Stimulated activated CD4-positive, alpha-beta T cell treated with anti-CD3 and anti-CD28 coated beads, Interleukin-12 subunit alpha, Interleukin-12 subunit beta, amount 100 ng/mL, for 48 hours (primary cell): ENCODE measurements around the gene PBX1.
A peak's percentile ranks its signal among the peaks of the same experiment; 100 is the strongest.
"Not testable (repeated sequence)": the region's sequence is repeated elsewhere in the genome, so short reads cannot be mapped to it uniquely, and the experiment has no call there.

Experiments
- DNase-seq, 3 donors: peaks; one replicate each; pipeline ENCODE4 v3.0.0-alpha.2; 2020; ENCODE audit warnings: low read depth in 2 of 3, low spot score in 1 of 3

PBX1 gene

DNA sequence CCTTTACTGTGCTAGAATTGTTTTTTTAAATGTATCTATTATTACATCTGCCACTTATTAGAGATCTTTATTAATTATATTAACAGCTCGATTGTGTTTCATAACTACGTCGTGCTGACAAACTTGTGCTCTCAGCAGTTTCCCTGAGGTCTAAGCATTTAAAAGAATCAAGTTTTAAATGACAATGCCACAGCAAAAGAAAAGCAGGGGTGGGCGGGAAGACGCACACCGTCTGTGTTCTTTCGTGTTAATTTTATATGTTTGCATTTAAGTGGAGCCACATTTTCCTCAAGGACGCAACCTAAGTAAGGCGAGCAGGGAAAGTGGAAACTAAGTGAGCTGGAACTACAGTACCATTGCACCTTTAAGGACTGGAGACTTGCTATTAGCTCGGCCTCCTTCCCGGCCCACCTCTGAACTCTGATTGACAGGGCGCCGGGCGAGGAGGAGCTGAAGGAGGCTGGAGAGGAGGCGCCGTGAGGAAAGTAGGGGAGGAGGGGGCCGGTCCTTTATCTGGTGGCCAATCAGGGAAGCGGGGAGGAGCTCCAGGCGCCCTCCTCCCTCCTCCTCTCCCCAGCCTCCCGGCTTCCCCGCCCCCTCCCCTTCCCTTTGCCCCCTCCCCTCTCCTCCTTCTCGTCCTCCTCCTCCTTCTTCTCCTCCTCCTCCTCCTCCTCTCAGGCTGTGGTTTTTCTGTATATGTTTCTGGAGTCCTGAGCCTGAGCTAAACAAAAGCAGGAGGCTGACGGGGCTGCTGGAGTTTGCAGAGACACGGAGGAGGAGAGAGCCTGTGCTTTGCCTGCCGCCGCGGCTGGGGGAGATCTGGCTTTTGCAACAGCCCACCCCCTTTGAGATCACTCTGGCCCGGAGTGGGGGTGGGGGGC is at the start of gene PBX1:
PBX1 (plus strand) TSS at position 724 of the 881 bp plus-strand sequence.
- DNase-seq: peak; percentile 56 to 57 (median 56)

- no peak for DNase-seq
Observed at GRCh38 chr1:164510435-164510834, 48.5 kb upstream of the PBX1 start.

- no peak for DNase-seq
Observed at GRCh38 chr1:164511001-164511705, 47.8 kb upstream of the PBX1 start.

- DNase-seq: no peak
Observed at GRCh38 chr1:164515231-164515630, 43.8 kb upstream of the PBX1 start.

GRCh38 chr1:164515711-164516331 is 43.2 kb upstream of the PBX1 start:
- DNase-seq: no peak

DNA sequence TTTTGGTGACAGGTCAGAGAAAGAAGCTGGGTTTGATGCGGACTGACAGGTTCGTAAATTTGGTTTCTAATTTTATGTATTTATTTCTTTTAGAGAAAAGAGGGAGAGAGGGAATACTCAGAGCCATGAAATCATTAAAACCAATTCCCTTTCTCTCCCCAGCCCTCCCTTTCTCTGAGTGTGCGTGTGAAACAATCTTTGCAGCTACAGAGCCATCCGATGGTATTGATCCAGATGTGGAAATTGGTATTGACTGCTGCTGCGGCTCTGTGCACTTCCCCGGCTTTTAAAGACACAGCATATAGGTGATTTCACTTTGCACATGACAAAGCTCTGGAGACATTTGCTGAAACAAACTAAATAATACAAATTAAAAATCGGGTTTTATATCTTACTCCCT is 42.4 kb upstream of the PBX1 start:
- DNase-seq: no peak

- DNase-seq: no peak
Observed at GRCh38 chr1:164518692-164519332, 40.2 kb upstream of the PBX1 start.

DNA sequence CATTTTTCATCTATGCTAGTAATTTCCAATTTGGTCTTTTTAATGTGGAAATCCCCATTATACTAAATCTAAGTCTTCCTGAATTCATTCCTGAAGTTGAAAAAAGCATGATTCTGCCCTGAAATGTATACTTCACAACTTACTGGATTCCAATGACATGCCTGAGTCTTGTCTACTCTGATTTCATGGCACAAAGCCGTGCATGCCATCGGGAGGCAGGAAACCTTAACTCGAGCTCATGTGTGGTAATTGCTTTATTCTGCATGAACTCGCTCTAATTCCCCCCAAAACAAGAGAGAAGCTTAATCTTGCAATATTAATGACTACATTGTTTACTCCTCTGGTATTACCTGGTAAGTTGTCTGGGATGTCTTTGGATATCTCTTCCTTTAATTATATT is 39.6 kb upstream of the PBX1 start:
- DNase-seq: no peak

DNA sequence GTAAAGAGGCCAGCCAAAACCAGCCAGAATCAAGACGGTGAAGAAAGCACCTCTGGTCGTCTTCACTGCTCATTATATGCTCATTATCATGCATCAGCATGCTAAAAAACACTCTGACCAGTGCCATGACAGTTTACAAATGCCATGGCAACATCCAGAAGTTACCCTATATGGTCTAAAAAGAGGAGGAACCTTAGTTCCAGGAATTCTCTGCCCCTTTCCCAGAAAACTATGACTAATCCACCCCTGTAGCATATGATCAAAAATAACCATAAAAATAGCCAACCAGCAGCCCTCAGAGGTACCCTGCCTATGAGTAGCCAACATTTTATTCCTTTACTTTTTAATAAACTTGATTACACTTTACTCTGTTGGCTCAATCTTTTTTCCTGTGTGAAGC is 34.2 kb upstream of the PBX1 start:
- DNase-seq: no peak

- DNase-seq: no peak
Observed at GRCh38 chr1:164534863-164535610, 23.9 kb upstream of the PBX1 start.

DNA sequence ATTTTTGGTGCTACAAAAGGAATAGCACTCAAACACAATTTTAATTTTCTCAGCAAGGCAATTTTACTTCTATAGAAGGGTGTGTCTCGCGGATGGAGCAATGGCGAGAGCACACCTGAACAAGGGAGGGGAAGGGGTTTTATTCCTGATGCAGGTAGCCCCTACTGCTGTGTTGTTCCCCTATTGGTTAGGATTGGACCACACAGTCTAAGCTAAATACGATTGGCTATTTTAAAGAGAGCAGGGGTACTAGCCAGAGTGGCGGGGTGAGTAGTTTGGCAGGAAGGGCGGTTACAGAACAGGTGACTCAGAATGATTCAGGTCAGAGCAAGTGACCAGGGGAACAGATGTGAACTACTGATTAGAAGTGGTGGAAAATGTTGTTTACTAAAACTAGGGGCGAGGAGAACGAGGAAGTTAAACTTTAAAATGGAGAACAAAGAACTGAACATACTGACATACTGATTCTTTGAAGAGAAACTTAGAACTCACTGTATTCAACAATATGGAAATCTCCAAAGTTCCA is 6.5 kb upstream of the PBX1 start:
- not testable (repeated sequence) for DNase-seq

GRCh38 chr1:164557270-164557669 is 1.7 kb upstream of the PBX1 start:
- DNase-seq: no peak

DNA sequence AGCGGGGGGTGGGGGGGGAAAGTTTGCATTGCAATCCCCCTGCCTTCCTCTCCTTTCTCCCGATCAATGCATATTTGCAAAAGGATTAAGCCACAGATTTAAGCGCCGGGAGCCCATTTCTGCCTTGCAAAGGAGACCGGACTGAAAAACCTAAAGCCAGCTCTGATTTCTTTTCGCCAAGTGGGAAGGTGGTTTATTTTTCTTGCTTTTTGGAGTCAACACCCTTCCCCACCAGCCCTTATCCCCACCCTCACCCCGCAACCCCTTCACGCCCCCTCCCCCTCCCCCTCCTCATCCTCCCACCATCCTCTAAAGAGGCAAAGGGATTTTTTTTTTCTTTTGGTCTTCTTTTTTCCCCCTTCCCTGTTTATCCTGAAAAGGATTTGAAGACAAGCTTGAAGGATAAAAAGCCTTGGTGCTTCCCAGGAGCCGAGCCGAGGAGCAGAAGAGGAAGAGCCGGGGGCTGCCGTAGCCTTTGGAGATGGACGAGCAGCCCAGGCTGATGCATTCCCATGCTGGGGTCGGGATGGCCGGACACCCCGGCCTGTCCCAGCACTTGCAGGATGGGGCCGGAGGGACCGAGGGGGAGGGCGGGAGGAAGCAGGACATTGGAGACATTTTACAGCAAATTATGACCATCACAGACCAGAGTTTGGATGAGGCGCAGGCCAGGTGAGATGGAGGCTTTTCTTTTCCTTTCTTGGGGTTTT is 513 bp downstream of the PBX1 start:
- DNase-seq: no peak

DNA sequence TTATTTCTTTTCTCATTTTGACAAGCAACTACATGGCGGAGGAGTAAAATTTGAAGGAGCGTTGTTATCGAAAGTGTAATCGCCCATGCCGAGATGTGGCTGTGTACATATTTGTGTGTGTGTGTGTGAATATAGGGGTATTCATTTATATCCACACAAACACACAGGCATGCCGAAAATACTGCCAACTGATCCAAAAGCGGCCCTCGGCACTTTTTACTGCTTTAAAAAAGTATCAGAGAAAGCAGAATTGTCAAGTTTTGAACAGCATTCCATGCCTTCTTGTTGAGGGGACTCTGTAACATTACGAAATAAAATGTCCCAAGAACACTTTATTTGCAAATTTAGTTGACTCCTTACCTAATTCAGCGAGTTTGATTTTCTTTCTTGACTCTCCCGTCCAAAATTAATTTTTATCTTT is 1.1 kb downstream of the PBX1 start:
- DNase-seq: no peak

GRCh38 chr1:164560556-164560955 is 1.6 kb downstream of the PBX1 start:
- no peak for DNase-seq

- no peak for DNase-seq
Observed at GRCh38 chr1:164561007-164561406, 2.0 kb downstream of the PBX1 start.

GRCh38 chr1:164561472-164561871 is 2.5 kb downstream of the PBX1 start:
- DNase-seq: no peak

GRCh38 chr1:164562061-164562460 is 3.1 kb downstream of the PBX1 start:
- DNase-seq: no peak

- DNase-seq: no peak
Observed at GRCh38 chr1:164562511-164562910, 3.5 kb downstream of the PBX1 start.
